AG08395 (cell line): ENCODE results near the gene CGB1.
"Not testable (repeated sequence)": the region's sequence is repeated elsewhere in the genome, so short reads cannot be mapped to it uniquely, and the experiment has no call there.

Experiments
- DNase-seq: peaks from one replicate; pipeline ENCODE4 v3.0.0; 2012; ENCODE audit warnings: mixed read lengths, low spot score

Gene CGB1

GRCh38 chr19:49020931-49021895 is 15.5 kb downstream of the CGB1 start:
- no peak for DNase-seq

- DNase-seq, result no peak
Measured at GRCh38 chr19:49020342-49020741, 16.4 kb downstream of the CGB1 start.

GRCh38 chr19:49019242-49019932 is 17.3 kb downstream of the CGB1 start:
- peak; percentile 54 for DNase-seq

- not testable (repeated sequence) for DNase-seq
Measured at GRCh38 chr19:49018388-49019241, 18.1 kb downstream of the CGB1 start.

- DNase-seq, result peak; percentile 75
Measured at GRCh38 chr19:49017666-49018351, 18.9 kb downstream of the CGB1 start.

GRCh38 chr19:49017041-49017665 is 19.5 kb downstream of the CGB1 start, which contains the start of gene LHB:
TSS of gene LHB (minus strand) at chr19:49017091. CDS start at chr19:49017081, 10 bp downstream.
- no peak for DNase-seq

GRCh38 chr19:49016067-49016839 is 20.4 kb downstream of the CGB1 start:
- DNase-seq, result no peak

GRCh38 chr19:49014870-49015255 is 21.8 kb downstream of the CGB1 start:
- DNase-seq, result no peak

- no peak for DNase-seq
Measured at GRCh38 chr19:49014123-49014869, 22.4 kb downstream of the CGB1 start.

- no peak for DNase-seq
Measured at GRCh38 chr19:49011194-49011593, 25.5 kb downstream of the CGB1 start.

GRCh38 chr19:49010453-49010852 is 26.2 kb downstream of the CGB1 start:
- DNase-seq, result no peak

- DNase-seq, result no peak
Measured at GRCh38 chr19:49009828-49010227, 26.9 kb downstream of the CGB1 start.

GRCh38 chr19:49006905-49007304 is 29.8 kb downstream of the CGB1 start:
- no peak for DNase-seq

GRCh38 chr19:49004964-49005614 is 31.6 kb downstream of the CGB1 start:
- no peak for DNase-seq

GRCh38 chr19:49004133-49004532 is 32.6 kb downstream of the CGB1 start:
- DNase-seq, result no peak

GRCh38 chr19:48999481-49000325 is 37.0 kb downstream of the CGB1 start:
- peak; percentile 70 for DNase-seq

GRCh38 chr19:48997972-48998371 is 38.7 kb downstream of the CGB1 start:
- DNase-seq, result peak; percentile 43

- DNase-seq, result no peak
Measured at GRCh38 chr19:48994035-48994386, 42.7 kb downstream of the CGB1 start.
